ENCODE data around the gene TGM3. TPM values are rescaled to one million over a fixed set of nuclear protein-coding genes. Genes with fewer than 3 reads are reported as not detected.

Gene TGM3
- total RNA-seq, 4 donors from 2014 or later, result 64.1 to 130 (median 104) TPM

DNA sequence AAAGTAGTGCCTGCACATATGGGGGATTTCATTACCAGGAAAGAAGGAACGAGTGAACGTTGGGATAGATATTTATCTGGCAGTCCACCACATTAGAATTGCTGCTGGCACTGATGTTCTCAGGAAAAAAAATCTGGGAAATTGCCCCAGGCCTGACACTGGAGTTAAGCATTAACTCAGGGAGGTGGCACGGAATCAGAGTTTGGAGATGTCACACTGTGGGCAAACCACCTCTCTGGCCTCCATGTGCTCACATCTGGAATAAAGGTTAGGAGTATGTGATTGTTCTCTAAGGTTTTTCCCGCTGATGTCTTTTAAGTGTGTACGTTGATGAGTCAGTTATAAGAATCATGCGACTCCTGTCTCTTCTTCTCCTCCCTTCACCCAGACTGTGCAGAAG lies 7.9 kb downstream of the TGM3 start:
- no peak for TF ChIP-seq CTCF (IDR thresholded peaks at IDR 0.05)
- DNase-seq (ENCODE audit: low spot score in 2 of 2), result peak in 1 of 2 donors; percentile 52
- no peak overlapping the region for H3K4me3 ChIP-seq (ENCODE audit: low read depth, poor library complexity, severe bottlenecking)
- 65 to 76% methylated on average over 6 of the region's 6 CpGs for WGBS, 2 donors
- intact Hi-C loops (cut with DNase I; ENCODE audit: low total_unique reads), result no loop called here

DNA sequence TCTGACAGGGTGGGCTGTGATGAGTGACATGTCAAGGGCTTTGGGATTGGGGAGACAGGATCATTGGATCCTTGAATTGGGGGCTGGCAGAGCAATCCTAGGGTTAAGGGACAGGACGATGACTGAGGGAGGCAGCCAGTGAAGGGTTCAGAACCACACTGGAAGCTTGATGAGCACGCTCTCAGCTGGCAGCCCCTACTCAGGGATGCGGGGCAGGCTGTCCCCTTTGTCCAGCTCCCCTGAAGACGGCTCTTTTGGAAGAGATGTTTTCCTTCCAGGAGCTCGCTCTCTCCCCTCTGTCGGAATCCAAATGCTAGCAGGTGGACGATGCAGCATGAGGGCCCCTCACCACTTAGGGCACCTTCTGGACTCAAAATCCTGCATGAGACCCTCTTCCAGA lies 8.4 kb downstream of the TGM3 start:
- intact Hi-C loops (cut with DNase I; ENCODE audit: low total_unique reads), result no loop called here
- TF ChIP-seq CTCF (IDR thresholded peaks at IDR 0.05), result no peak
- TF ChIP-seq POLR2A (IDR thresholded peaks at IDR 0.05), result no peak
- H3K4me3 ChIP-seq (ENCODE audit: low read depth, poor library complexity, severe bottlenecking), result no peak overlapping the region
- WGBS, 2 donors, result 81 to 83% methylated on average over 7 of the region's 7 CpGs
- peak in 1 of 2 donors; percentile 59 for DNase-seq (ENCODE audit: low spot score in 2 of 2)

- peak in 1 of 2 donors; percentile 1 for DNase-seq (ENCODE audit: low spot score in 2 of 2)
- no peak overlapping the region for H3K4me3 ChIP-seq (ENCODE audit: low read depth, poor library complexity, severe bottlenecking)
- TF ChIP-seq POLR2A (IDR thresholded peaks at IDR 0.05), result no peak
- no peak for TF ChIP-seq CTCF (IDR thresholded peaks at IDR 0.05)
- 12 to 17% methylated on average over 2 of the region's 2 CpGs for WGBS, 2 donors
- intact Hi-C loops (cut with DNase I; ENCODE audit: low total_unique reads), result no loop called here
These were observed 9.2 kb downstream of the TGM3 start for GRCh38 chr20:2305029-2305428.

DNA sequence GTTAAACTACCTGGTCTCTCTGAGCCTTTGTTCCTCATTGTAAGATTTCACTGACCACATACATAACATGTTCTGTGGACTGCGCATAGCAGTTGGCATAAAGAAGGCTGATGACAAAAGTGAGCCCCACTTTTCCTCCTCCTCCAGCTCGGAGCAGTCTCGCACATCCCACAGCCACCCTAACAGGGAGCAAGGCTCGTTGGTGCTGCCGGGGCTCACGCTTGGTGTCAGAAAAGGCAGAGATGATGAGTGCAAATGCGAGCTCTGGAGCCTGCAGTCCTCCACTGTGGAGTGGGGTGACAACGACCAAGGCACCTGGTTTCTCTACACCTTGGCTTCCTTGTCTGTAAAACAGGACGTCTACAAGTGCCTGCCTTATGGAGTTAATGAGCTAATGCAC lies 9.7 kb downstream of the TGM3 start:
- TF ChIP-seq POLR2A (IDR thresholded peaks at IDR 0.05) (no peak), CTCF (IDR thresholded peaks at IDR 0.05) (no peak)
- no peak overlapping the region for H3K4me3 ChIP-seq (ENCODE audit: low read depth, poor library complexity, severe bottlenecking)
- intact Hi-C loops (cut with DNase I; ENCODE audit: low total_unique reads), result no loop called here
- DNase-seq (ENCODE audit: low spot score in 2 of 2), result peak in 1 of 2 donors; percentile 58
- WGBS, 2 donors, result 63 to 69% methylated on average over 8 to 9 of the region's 9 CpGs

GRCh38 chr20:2305946-2306345 lies 10.1 kb downstream of the TGM3 start:
- intact Hi-C loops (cut with DNase I; ENCODE audit: low total_unique reads), result no loop called here
- TF ChIP-seq POLR2A (IDR thresholded peaks at IDR 0.05), result no peak
- no peak for TF ChIP-seq CTCF (IDR thresholded peaks at IDR 0.05)
- DNase-seq (ENCODE audit: low spot score in 2 of 2), result peak in 1 of 2 donors; percentile 29
- H3K4me3 ChIP-seq (ENCODE audit: low read depth, poor library complexity, severe bottlenecking), result no peak overlapping the region
- 65 to 75% methylated on average over 2 of the region's 2 CpGs for WGBS, 2 donors

- intact Hi-C loops (cut with DNase I; ENCODE audit: low total_unique reads), result no loop called here
- DNase-seq (ENCODE audit: low spot score in 2 of 2), result peak in 1 of 2 donors; percentile 76
- TF ChIP-seq POLR2A (IDR thresholded peaks at IDR 0.05) (no peak), CTCF (IDR thresholded peaks at IDR 0.05) (no peak)
- WGBS, 2 donors, result 93 to 95% methylated on average over 4 of the region's 4 CpGs
- H3K4me3 ChIP-seq (ENCODE audit: low read depth, poor library complexity, severe bottlenecking), result no peak overlapping the region
These were observed 11.3 kb downstream of the TGM3 start for GRCh38 chr20:2307136-2307535.

Measured in lower leg skin (tissue), 4 donors.